Muscle layer of colon (tissue), 2 donors: ENCODE measurements around the gene P2RX2.

Source experiments
- H3K27ac ChIP-seq: one replicate; pipeline ENCODE4 v1.7.0; 2013; ENCODE audit warnings: low read depth, mild to moderate bottlenecking, low read length, moderate library complexity
- H3K27me3 ChIP-seq, 2 donors: one replicate each; pipeline ENCODE4 v1.7.0; 2013; ENCODE audit warnings: low read length in 2 of 2, mild to moderate bottlenecking in 2 of 2; ENCODE audit not compliant: insufficient read depth in 2 of 2, control insufficient read depth in 1 of 2
- H3K36me3 ChIP-seq: one replicate; pipeline ENCODE4 v1.7.0; 2013; ENCODE audit warnings: mild to moderate bottlenecking, low read length; ENCODE audit not compliant: insufficient read depth
- H3K4me1 ChIP-seq: one replicate; pipeline ENCODE4 v1.7.0; 2013; ENCODE audit warnings: mild to moderate bottlenecking, low read length; ENCODE audit not compliant: insufficient read depth
- H3K4me3 ChIP-seq, 2 donors: one replicate each; pipeline ENCODE4 v1.7.0; 2013; ENCODE audit warnings: low read length in 2 of 2, low read depth in 1 of 2, mild to moderate bottlenecking in 1 of 2, moderate library complexity in 1 of 2
- H3K9ac ChIP-seq: one replicate; pipeline ENCODE4 v1.7.0; 2013; ENCODE audit warnings: low read length
- H3K9me3 ChIP-seq: one replicate; pipeline ENCODE4 v1.7.0; 2013; ENCODE audit warnings: mild to moderate bottlenecking, low read length
- donor health status: abdominal sarcoma.
- donor health status: Adenocarcinoma of cecum.

P2RX2 gene

DNA sequence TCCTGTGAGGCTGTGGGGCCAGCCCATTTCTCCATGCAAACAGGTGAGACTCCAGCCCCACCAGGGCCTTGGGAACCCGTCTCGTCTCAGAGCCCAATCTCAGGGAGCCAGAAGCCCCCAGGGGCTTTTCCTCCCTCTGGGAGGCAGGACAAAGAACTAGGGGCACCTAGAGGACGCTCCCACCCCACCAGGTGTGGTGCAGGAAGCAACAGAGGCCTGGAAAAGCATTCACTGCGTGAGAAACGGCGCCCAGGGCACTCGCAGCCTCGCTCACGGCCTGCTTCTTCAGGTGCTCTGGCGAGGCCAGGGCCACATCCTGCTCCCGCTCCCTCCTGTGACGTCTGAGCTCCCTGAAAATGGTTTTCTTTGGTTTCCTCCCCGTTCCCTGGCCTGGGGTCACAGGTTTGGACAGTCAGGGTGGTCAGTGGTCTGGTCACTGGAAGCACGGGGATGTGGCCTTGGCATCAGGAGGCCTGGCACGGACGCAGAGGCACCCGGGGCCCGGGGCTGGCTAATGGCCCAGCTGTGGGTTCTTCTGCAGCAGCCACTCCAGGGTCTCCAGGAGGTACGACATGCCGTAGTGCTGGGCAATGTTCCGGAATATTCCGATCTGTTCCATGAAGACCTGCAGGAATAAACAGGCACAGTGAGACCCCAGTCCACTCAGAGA, 5.7 kb downstream of the P2RX2 start:
- Histone ChIP-seq H3K4me3 (no peak overlapping the region), H3K36me3 (peaks cover 15% of the 10 kb centered on the region), H3K4me1 (peaks cover 8% of the 10 kb centered on the region), H3K27ac (no peak overlapping the region), H3K9ac (no peak overlapping the region), H3K9me3 (no peaks in the 10 kb centered on the region), H3K27me3 (peaks cover 0 to 16% of the 10 kb centered on the region in 2 donors)

- H3K9me3 ChIP-seq = no peaks in the 10 kb centered on the region
- H3K4me1 ChIP-seq = peaks cover 8% of the 10 kb centered on the region
- no peak overlapping the region for H3K9ac ChIP-seq
- no peak overlapping the region for H3K4me3 ChIP-seq
- no peak overlapping the region for H3K27ac ChIP-seq
- H3K36me3 ChIP-seq = peaks cover 21% of the 10 kb centered on the region
- peaks cover 0 to 9% of the 10 kb centered on the region in 2 donors for H3K27me3 ChIP-seq
Observed at GRCh38 chr12:132624910-132625630, 6.5 kb downstream of the P2RX2 start.

DNA sequence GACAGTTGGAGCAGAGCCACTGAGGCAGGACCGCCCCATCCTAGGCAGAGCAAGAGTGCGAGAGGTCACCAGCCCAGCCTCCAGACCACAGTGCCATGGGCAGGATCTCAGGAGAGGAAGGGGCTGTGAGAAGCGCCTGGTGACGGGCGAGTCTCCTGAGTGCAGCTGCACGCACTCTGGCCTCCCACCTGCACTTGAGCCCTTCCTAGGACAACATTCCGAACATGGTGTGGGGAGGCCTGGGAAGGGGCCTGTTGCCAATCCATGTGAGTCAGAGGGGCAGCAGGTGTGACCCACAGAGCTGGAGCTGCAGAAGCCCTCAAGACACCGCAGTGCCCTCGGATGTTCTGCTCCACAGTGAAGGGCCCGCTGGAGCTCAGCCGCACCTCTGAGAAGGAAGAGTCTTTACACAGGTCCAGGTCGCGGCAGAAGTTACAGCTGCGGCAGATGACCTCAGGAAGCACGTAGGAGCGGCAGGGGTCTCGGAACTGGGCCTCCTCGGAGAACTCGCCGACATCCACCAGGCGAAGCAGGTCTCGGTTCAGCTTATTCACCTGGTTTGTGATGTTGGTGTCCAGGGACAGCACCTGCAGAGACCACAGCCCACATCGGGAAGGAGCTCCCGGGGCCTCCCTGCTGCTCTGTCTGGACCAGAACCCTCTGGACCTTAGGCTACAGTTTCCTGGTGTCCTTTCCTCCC, 7.3 kb downstream of the P2RX2 start:
- Histone ChIP-seq H3K9ac (no peak overlapping the region), H3K9me3 (no peaks in the 10 kb centered on the region), H3K4me3 (no peak overlapping the region), H3K27me3 (peaks cover 0 to 1% of the 10 kb centered on the region in 2 donors), H3K36me3 (peaks cover 24% of the 10 kb centered on the region), H3K27ac (no peak overlapping the region), H3K4me1 (peaks cover 8% of the 10 kb centered on the region)

- peaks cover 47% of the 10 kb centered on the region for H3K36me3 ChIP-seq
- no peaks in the 10 kb centered on the region for H3K4me1 ChIP-seq
- no peak overlapping the region for H3K27ac ChIP-seq
- no peak overlapping the region for H3K4me3 ChIP-seq
- no peaks in the 10 kb centered on the region for H3K9me3 ChIP-seq
- no peak overlapping the region for H3K9ac ChIP-seq
- no peaks in the 10 kb centered on the region for H3K27me3 ChIP-seq
Observed at GRCh38 chr12:132629330-132629729, 10.8 kb downstream of the P2RX2 start.

DNA sequence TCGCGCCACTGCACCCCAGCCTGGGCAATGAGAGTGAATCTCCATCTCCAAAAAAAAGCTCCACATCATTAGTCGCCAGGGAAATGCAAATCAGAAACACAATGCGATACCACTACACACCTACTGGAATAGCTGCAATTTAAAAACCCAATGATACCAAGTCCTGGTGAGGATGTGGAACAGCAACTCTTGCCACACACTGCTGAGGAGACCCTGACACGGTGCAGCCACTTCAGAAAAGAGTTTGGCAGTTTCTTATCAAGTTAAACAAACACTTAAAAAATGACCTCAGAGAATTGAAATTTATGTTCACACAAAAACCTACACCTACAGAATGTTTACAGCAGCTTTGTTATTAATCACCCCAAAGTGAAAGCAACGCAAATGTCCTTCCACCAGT, 12.1 kb downstream of the P2RX2 start:
- Histone ChIP-seq H3K9me3 (no peaks in the 10 kb centered on the region), H3K27ac (no peak overlapping the region), H3K4me3 (no peak overlapping the region), H3K36me3 (peaks cover 43% of the 10 kb centered on the region), H3K27me3 (no peaks in the 10 kb centered on the region), H3K4me1 (no peaks in the 10 kb centered on the region), H3K9ac (no peak overlapping the region)

DNA sequence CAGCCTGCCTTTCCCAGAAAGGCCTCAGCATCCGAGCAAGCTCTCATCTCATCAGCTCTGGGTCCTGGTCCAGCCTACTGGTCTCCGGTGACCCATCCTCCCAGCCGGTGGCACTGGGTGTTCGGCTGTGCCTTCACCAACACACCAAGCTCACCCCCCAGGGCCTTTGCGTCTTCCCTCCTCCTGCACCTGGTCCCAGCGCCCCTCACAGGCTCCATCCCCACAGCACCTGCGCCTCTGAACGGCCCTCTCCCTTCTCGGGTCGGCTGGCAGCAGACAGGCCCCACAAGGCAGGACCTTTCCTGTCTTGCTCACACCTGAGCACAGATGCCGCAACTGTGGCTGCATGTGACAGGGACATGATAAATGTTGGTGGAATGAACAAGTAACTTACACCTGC, 13.1 kb downstream of the P2RX2 start:
- H3K4me3 ChIP-seq = no peak overlapping the region
- no peak overlapping the region for H3K27ac ChIP-seq
- H3K9me3 ChIP-seq = no peaks in the 10 kb centered on the region
- H3K36me3 ChIP-seq = peaks cover 50% of the 10 kb centered on the region
- no peaks in the 10 kb centered on the region for H3K4me1 ChIP-seq
- no peak overlapping the region for H3K9ac ChIP-seq
- no peaks in the 10 kb centered on the region for H3K27me3 ChIP-seq

DNA sequence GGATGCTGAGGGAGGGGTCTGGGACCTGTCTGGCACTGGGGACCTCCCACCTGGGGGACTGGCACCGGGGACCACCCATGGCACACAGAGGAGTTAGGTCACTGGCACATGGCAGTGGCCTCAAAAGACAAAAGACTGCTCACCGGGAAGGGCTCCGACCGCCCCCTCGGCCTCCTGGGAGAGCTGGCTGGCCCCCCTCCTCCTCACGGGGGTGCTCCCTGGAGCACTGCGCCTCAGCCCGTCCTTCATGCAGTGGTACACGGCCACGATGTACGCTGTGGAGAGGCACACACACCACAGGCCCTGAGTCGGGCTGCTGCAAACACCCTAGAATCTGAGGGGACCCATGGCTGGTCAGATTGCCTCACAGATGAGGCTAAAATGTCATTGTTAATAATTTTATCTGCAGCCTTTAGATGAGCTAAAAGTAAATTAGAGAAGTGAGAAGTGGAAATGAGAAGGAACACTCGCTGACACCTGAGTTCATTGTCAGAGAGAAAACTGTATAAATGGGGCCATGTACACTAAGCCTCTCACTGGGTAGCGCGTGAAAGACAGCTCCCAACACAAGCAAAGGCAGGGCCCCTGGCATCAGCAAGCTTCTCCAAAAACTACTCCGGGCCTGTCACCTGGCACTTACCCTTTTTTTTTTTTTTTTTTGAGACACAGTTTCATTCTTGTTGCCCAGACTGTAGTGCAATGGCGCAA, 14.1 kb downstream of the P2RX2 start:
- Histone ChIP-seq H3K27ac (no peak overlapping the region), H3K36me3 (peaks cover 60% of the 10 kb centered on the region), H3K9ac (no peak overlapping the region), H3K27me3 (no peaks in the 10 kb centered on the region), H3K9me3 (no peaks in the 10 kb centered on the region), H3K4me3 (no peak overlapping the region), H3K4me1 (no peaks in the 10 kb centered on the region)

DNA sequence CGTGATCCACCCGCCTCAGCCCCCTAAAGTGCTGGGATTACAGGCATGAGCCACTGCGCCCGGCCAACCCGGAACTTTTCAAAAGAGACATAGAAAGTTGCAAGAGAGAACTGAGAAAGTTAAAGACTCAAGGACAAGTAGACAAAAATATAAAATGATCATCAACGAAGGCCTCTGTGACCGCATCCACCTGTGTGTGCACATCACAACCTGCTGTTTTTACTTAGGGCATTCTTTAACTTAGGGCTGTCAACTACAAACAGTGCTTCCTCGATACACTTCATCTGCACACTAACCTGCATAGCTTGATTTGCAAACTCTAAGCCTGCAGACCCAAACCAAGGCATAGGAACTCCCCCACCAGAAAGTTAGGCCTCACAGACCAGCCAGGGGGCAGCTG, 14.8 kb downstream of the P2RX2 start:
- peaks cover 66% of the 10 kb centered on the region for H3K36me3 ChIP-seq
- H3K9me3 ChIP-seq = no peaks in the 10 kb centered on the region
- H3K4me1 ChIP-seq = no peaks in the 10 kb centered on the region
- H3K4me3 ChIP-seq = no peak overlapping the region
- H3K27ac ChIP-seq = no peak overlapping the region
- no peaks in the 10 kb centered on the region for H3K27me3 ChIP-seq
- H3K9ac ChIP-seq = no peak overlapping the region

DNA sequence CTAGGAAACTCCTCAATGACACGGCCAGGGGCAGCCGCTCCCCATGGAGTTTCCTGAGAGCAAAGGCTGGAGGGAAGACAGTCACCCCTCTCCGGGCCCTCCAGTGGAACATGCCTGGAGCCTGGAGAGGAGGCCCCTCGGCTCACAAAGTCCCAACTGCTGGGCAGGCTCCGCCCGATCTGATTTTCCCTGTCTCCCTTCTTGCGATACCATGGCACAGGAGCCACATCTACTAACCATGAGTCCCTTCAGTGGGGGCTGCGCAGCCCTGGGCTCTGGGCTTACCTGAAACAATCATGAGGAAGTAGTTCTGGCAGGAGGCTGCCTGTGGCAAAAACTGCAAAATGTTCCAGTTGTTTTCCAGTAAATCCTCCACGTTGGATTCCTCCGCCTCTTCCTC, 15.3 kb downstream of the P2RX2 start:
- Histone ChIP-seq H3K9me3 (no peaks in the 10 kb centered on the region), H3K9ac (no peak overlapping the region), H3K27me3 (no peaks in the 10 kb centered on the region), H3K4me3 (no peak overlapping the region), H3K27ac (no peak overlapping the region), H3K4me1 (no peaks in the 10 kb centered on the region), H3K36me3 (peaks cover 66% of the 10 kb centered on the region)

- no peaks in the 10 kb centered on the region for H3K27me3 ChIP-seq
- no peaks in the 10 kb centered on the region for H3K9me3 ChIP-seq
- H3K4me1 ChIP-seq = no peaks in the 10 kb centered on the region
- H3K4me3 ChIP-seq = no peak overlapping the region
- no peak overlapping the region for H3K9ac ChIP-seq
- no peak overlapping the region for H3K27ac ChIP-seq
- H3K36me3 ChIP-seq = peaks cover 61% of the 10 kb centered on the region
Observed at GRCh38 chr12:132634411-132634990, 15.9 kb downstream of the P2RX2 start.
